HG03135 (cell line): ENCODE data around the gene DHRS1.
A peak's percentile ranks its signal among the peaks of the same experiment; 100 is the strongest.
"Not testable (repeated sequence)": the region's sequence is repeated elsewhere in the genome, so short reads cannot be mapped to it uniquely, and the experiment has no call there.

Experiments
- ATAC-seq: cut with Tn5 transposase; IDR thresholded peaks from one replicate; pipeline ENCODE4 v1.9.1; 2021; ENCODE audit warnings: mild to moderate bottlenecking, moderate library complexity; ENCODE audit not compliant: unreplicated experiment

DHRS1 gene

DNA sequence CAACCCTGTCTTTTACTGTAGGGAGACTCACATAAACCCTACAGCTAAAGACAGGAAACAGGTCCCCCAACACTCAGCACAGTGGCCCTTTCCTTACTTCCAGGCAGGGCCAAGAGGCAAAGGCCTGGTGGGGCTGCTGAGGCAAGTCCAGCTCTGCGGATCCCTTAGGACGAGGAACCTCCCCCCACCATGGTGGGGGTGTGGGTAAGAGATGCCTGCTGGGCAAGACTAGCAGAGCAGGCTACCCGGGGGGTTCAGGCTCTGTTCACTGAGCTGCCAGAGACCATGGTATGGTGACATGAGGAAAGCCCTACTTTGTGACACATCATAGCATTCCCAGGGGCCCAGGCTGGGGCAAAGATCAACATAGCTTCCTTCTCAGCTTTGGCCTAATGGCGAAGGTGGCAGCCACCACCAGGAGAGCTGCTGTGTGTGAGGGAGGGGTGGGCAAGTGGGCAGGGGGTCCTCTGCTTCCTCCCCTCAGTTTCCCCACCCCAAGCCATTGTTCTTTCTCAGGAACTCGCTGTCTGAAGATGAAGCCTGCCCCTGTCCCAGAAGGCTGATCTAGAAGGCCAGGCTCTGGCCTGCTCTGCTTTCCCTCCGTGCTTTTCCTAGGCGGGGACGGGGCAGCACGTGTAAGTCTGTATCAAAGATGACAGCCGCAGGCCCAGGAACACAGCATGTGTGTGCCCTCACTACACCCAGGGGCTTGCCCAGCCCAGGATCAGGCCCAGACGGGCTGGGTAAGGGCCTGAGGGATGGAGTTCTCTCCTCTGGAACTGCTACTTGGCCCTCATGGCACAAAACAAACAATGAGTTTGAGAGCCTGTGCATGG, 47.1 kb downstream of the DHRS1 start:
- ATAC-seq, result no peak

DNA sequence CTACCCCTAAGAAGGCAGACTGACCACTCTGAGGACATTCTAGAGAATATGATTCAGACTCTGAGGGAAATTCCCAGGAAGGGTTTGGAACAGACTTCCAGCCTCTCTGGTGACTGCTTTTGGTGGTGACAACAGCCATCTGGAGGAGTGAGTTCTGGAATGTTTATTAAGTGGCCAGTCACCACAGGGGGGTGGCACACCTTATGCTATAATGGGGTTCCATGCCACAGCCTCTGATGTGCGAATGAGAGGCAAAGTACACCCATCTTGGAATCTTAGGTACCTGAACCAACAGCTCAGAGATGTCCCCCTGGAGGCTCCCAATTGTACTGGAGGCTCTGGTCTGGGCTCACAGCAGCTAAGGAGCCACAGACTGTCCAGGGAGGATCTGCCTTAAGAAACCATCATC, 47.7 kb downstream of the DHRS1 start:
- ATAC-seq, result no peak

DNA sequence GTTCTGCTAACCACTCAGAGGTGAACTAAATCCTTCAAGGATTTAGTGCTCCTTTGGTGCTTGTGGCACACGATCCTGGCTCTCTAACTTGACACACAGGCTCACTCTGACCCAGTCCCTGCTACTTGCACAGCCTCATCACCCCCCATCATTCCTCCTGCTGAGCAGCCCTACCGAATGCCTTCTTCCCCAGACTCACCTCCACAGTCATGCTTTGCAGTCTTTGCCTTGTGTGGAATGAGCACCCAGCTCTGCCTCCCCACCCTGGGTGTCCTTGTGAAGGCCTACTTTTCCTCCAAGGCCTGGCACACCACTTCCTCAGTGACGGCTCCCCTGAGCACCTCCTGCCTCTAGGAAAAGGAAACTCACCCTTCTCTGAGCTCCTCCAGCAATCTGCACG, 49.2 kb downstream of the DHRS1 start:
- ATAC-seq, result no peak

DNA sequence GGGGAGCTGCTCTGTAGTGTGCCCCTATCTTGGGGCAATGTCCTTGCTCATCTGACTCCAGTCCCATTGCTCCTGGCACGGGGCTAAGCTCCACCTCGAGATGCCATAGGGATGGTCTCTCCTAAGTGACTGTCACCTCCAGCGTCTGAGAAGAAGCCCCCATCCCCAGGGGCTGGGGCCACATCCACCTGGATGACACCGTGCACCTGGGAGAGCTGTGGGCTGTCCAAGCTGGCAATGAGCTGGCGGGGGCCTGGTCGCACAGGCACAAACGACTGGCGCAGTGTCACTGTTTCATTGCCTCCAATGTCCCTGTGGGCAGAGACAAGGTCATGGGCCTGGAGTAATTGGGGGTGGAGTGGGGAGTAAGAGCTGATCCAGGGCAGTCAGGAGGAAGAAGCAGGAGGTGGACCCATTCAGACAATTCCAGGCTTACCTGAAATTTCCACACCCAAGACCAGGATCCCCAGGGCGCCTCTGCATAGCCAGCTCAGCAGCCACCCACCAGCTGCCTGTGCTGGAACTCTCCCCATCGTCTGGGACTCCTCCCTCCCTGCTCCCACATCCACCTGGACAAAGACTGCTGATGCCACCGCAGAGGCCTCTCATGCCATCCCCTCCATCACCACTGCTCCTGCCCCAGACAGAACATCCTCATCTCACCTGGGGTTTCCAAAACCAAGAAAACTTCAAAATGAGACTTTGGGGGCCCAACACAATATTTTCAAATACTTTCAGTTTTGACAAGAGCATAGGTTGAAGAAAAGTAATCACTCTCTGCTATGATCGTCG, 50.2 kb downstream of the DHRS1 start:
- ATAC-seq, result no peak

DNA sequence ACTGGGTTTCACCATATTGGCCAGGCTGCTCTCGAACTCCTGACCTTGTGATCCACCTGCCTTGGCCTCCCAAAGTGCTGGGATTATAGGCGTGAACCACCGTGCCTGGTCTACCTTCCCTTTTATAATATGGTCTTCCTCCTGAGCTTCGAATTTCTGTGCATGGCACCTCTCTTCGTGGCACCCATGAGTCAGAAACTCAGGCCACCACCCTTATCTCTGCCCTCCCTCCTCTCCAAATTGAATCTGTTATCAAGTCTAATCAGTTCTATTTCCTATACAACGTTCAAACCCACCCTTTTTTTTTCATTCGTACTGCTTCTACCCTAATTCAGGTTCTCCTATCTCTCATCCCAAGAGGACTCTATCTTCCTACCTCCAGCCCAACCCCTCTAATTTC, 52.2 kb downstream of the DHRS1 start:
- no peak for ATAC-seq

DNA sequence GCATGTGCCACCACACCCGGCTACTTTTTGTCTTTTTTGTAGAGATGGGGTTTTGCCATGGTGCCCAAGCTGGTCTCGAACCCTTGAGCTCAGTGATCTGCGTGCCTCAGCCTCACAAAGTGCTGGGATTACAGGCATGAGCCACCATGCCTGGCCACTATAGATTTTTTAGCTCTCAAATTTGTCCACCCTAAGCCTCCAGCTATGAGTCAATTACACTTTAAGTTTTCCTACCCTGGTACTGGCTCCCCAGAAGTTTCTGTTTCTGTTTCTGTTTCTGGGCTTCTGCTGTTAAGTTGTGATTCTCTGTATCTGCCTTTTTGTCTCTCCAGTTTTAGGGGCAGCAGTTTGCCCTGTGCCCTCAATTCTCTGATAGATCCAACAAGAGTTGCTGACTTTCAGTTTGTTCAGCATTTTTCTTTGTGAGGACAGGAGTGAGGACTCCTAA, 52.8 kb downstream of the DHRS1 start:
- no peak for ATAC-seq

DNA sequence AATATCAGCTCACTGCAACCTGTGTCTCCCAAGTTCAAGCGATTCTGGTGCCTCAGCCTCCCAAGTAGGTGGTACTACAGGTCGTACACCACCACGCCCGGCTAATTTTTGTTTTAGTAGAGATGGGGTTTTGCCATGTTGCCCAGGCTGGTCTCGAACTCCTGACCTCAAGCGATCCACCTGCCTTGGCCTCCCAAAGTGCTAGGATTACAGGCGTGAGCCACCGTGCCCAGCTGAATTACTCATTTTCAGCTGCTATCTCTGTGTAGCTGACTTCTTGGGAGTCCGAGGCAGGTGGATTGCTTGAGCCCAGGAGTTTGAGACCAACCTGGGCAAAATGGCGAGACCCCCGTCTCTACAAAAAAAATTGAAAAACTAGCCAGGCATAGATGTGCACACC, 54.2 kb downstream of the DHRS1 start:
- not testable (repeated sequence) for ATAC-seq

DNA sequence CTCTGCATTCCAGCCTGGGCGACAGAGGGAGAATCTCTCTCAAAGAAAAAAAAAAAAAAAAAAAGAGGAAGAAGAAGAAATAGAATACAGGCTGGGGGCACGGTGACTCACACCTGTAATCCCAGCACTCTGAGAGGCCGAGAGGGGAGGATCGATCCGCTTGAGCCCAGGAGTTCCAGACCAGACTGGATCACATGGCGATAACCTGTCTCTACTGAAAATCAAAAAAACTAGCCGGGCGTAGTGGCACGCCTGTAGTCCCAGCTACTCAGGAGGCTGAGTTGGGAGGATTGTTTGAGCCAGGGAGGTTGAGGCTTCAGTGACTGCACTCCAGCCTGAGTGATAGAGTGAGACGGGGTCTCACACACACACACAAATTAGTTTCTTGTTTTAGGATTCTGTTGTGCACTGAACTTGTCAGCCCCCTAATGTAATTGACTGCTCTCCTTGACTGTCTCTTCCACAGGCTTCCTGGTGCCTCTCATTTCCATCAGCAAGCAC, 56.2 kb downstream of the DHRS1 start:
- no peak for ATAC-seq

DNA sequence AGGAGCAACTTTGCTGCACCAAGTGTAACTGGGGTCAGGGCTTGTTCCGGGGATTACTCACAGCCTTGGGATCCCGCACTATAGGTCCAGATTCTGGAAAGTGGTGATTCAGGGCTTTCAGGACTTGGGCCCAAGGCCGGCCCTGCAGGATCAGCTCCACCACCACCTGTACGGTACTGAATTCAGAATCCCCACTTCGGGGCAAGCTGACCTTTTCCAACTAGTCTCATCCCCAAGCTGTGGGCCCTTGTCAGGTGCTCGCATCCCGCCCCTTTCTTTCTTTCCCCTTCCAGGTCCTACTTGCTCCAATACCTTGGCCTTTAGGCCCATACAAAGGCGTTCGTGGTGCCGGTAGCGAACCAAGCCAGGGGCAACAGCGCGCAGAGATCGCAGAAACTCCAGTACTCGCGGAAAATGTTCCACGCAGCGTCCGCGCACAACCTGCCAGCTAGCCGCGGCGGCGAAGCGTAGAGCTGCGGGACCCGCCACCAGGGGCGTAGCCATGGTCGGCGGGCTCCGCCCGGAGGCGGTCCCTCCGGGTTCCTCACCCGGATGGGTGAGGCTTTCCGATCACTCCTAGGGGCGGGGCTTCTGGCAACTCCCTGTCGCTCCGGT, 57.6 kb downstream of the DHRS1 start:
- ATAC-seq, result peak; percentile 77
